Measurements from ENCODE around the gene TMCO6.
A peak's percentile ranks its signal among the peaks of the same experiment; 100 is the strongest.

The TMCO6 gene

GRCh38 chr5:140674211-140674610, 35.0 kb downstream of the TMCO6 start:
- TF ChIP-seq CTCF (IDR thresholded peaks at IDR 0.05; ENCODE audit: low read length, missing control alignments), result no peak
- DNase-seq (ENCODE audit: low read depth), result no peak
- H3K4me3 ChIP-seq (replicated peaks; ENCODE audit: low read depth, low read length), result no peak overlapping the region

- H3K4me3 ChIP-seq (replicated peaks; ENCODE audit: low read depth, low read length), result no peak overlapping the region
- no peak for TF ChIP-seq CTCF (IDR thresholded peaks at IDR 0.05; ENCODE audit: low read length, missing control alignments)
- DNase-seq (ENCODE audit: low read depth), result no peak
These were observed 35.4 kb downstream of the TMCO6 start for GRCh38 chr5:140674629-140675028.

GRCh38 chr5:140677947-140678346, 38.7 kb downstream of the TMCO6 start:
- TF ChIP-seq CTCF (IDR thresholded peaks at IDR 0.05; ENCODE audit: low read length, missing control alignments), result no peak
- no peak for DNase-seq (ENCODE audit: low read depth)

GRCh38 chr5:140678993-140679392, 39.7 kb downstream of the TMCO6 start:
- TF ChIP-seq CTCF (IDR thresholded peaks at IDR 0.05; ENCODE audit: low read length, missing control alignments), result no peak
- no peak for DNase-seq (ENCODE audit: low read depth)

More at GRCh38 chr5:140677947-140678346, 38.7 kb downstream of the TMCO6 start:
- H3K4me3 ChIP-seq (replicated peaks; ENCODE audit: low read depth, low read length), result no peak overlapping the region

GRCh38 chr5:140690376-140690932, 51.2 kb downstream of the TMCO6 start:
- H3K4me3 ChIP-seq (replicated peaks; ENCODE audit: low read depth, low read length), result peak overlapping the region; percentile 95
- TF ChIP-seq CTCF (IDR thresholded peaks at IDR 0.05; ENCODE audit: low read length, missing control alignments), result no peak
- no peak for DNase-seq (ENCODE audit: low read depth)

More at GRCh38 chr5:140678993-140679392, 39.7 kb downstream of the TMCO6 start:
- no peak overlapping the region for H3K4me3 ChIP-seq (replicated peaks; ENCODE audit: low read depth, low read length)

GRCh38 chr5:140690941-140691924, 52.0 kb downstream of the TMCO6 start, which contains the start of the genes HARS1 and HARS2:
HARS1 (minus strand) TSS chr5:140691370; CDS start chr5:140691304, 66 bp downstream.
HARS2 (plus strand) TSS chr5:140691455; CDS start chr5:140691649, 194 bp downstream.
- no peak for TF ChIP-seq CTCF (IDR thresholded peaks at IDR 0.05; ENCODE audit: low read length, missing control alignments)
- peak; percentile 97 for DNase-seq (ENCODE audit: low read depth)
- peak within 1 kb of the TSS; percentile 95 for H3K4me3 ChIP-seq (replicated peaks; ENCODE audit: low read depth, low read length)

Measured in fibroblast of pulmonary artery (primary cell).